ENCODE results near the gene OR51M1.

Gene OR51M1

GRCh38 chr11:5390210-5390609 is 6.6 kb downstream of the OR51M1 start:
- no peak for DNase-seq

- DNase-seq = no peak
These were observed 10.5 kb downstream of the OR51M1 start for GRCh38 chr11:5394091-5394490.

- DNase-seq = no peak
These were observed 15.3 kb downstream of the OR51M1 start for GRCh38 chr11:5398936-5399335.

- DNase-seq = no peak
These were observed 21.6 kb downstream of the OR51M1 start for GRCh38 chr11:5405173-5405572.

GRCh38 chr11:5420993-5421392 is 37.4 kb downstream of the OR51M1 start:
- no peak for DNase-seq

GRCh38 chr11:5421811-5422210 is 38.2 kb downstream of the OR51M1 start, which contains the start of gene OR51Q1:
TSS of gene OR51Q1 (plus strand) at chr11:5422111. CDS start at chr11:5422201, 90 bp downstream.
- DNase-seq = no peak

GRCh38 chr11:5423131-5423530 is 39.5 kb downstream of the OR51M1 start:
- no peak for DNase-seq

- DNase-seq = no peak
These were observed 57.8 kb downstream of the OR51M1 start, which contains the start of gene OR51I1 for GRCh38 chr11:5441414-5441813. TSS of gene OR51I1 (minus strand) at chr11:5441514. CDS start at chr11:5441514, 0 bp downstream.
